ENCODE data around the gene TNN. TPM values are rescaled to one million over a fixed set of nuclear protein-coding genes. Genes with fewer than 3 reads are reported as not detected.

Gene TNN
- total RNA-seq, 4 donors from 2014 or later: 5.9 TPM; not detected in 3

DNA sequence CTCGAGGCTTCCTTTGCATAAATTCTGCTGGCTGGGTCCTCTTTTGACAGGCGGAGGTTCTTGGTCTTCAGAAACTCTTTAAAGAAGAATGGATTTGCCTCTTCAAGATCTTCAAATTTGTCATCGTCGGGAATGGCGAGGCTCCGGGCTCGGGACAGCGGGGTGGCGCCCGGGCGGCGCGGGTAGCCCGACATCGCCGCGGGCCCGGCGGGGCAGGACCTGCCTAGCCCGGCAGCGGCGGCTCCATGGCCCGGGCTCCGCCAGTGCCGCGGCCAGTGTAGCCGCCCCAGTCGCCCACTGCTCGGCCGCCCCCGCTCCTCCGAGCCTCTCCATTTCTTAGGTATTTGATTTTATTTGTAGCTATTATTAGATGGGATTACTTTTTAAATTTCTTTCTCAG lies 22.1 kb upstream of the TNN start:
- intact Hi-C loops (cut with DNase I; ENCODE audit: low total_unique reads): no loop called here
- no peaks in the 10 kb centered on the region for H3K36me3 ChIP-seq
- TF ChIP-seq, protein P1, sequence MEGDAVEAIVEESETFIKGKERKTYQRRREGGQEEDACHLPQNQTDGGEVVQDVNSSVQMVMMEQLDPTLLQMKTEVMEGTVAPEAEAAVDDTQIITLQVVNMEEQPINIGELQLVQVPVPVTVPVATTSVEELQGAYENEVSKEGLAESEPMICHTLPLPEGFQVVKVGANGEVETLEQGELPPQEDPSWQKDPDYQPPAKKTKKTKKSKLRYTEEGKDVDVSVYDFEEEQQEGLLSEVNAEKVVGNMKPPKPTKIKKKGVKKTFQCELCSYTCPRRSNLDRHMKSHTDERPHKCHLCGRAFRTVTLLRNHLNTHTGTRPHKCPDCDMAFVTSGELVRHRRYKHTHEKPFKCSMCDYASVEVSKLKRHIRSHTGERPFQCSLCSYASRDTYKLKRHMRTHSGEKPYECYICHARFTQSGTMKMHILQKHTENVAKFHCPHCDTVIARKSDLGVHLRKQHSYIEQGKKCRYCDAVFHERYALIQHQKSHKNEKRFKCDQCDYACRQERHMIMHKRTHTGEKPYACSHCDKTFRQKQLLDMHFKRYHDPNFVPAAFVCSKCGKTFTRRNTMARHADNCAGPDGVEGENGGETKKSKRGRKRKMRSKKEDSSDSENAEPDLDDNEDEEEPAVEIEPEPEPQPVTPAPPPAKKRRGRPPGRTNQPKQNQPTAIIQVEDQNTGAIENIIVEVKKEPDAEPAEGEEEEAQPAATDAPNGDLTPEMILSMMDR (IDR thresholded peaks at IDR 0.05): no peak
- TF ChIP-seq POLR2A (IDR thresholded peaks at IDR 0.05): no peak
- no peaks in the 10 kb centered on the region for H3K9me3 ChIP-seq
- no peaks in the 10 kb centered on the region for H3K27me3 ChIP-seq
- no peak overlapping the region for H3K4me3 ChIP-seq
- no peak for DNase-seq
- H3K4me1 ChIP-seq: no peaks in the 10 kb centered on the region
- no peak overlapping the region for H3K27ac ChIP-seq

DNA sequence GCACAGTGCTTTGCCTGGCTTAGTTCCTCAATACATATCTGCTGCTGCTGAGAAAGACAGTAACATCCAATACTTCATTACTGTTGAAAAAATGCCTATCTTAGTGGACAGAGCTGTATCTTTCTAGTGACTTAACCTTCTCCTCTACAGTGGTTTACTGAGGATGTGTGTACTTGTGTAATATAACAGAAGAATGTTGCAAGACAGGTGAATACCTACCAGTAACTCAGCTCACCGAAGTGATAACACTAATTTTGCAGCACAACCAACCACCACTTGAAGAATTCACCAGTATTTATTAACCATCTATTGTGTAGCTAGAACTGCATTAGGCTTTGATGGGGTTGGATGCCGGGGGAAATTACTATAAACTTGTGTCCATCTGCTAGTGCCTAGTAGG lies 16.6 kb upstream of the TNN start:
- H3K9me3 ChIP-seq: no peaks in the 10 kb centered on the region
- intact Hi-C loops (cut with DNase I; ENCODE audit: low total_unique reads): no loop called here
- no peaks in the 10 kb centered on the region for H3K4me1 ChIP-seq
- no peak for DNase-seq
- H3K4me3 ChIP-seq: no peak overlapping the region
- no peaks in the 10 kb centered on the region for H3K36me3 ChIP-seq
- TF ChIP-seq POLR2A (IDR thresholded peaks at IDR 0.05): no peak
- no peak overlapping the region for H3K27ac ChIP-seq
- H3K27me3 ChIP-seq: no peaks in the 10 kb centered on the region

DNA sequence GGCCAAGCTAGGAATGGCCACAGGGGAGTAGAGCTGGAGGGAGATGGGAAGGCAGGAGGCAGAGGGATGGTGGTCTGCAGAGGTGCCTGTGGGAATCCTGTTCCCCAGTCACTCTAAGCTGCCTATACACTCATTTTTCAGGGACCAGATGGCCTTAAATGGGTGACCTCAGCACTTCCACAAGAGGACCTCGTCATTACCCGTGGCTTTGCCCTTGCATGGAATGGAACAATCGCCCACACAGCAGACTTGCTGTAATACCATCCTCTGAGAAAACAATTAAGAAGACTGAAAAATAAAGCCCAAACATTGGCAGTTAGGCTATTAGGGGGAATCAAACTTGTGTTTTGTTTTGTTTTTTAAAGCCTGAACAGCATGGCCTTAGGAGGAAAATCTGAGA lies 12.9 kb upstream of the TNN start:
- H3K4me3 ChIP-seq: no peak overlapping the region
- intact Hi-C loops (cut with DNase I; ENCODE audit: low total_unique reads): no loop called here
- H3K27me3 ChIP-seq: no peaks in the 10 kb centered on the region
- H3K36me3 ChIP-seq: no peaks in the 10 kb centered on the region
- H3K27ac ChIP-seq: no peak overlapping the region
- DNase-seq: no peak
- no peaks in the 10 kb centered on the region for H3K9me3 ChIP-seq
- TF ChIP-seq, protein P1 (IDR thresholded peaks at IDR 0.05): no peak
- no peak for TF ChIP-seq POLR2A (IDR thresholded peaks at IDR 0.05)
- no peaks in the 10 kb centered on the region for H3K4me1 ChIP-seq

DNA sequence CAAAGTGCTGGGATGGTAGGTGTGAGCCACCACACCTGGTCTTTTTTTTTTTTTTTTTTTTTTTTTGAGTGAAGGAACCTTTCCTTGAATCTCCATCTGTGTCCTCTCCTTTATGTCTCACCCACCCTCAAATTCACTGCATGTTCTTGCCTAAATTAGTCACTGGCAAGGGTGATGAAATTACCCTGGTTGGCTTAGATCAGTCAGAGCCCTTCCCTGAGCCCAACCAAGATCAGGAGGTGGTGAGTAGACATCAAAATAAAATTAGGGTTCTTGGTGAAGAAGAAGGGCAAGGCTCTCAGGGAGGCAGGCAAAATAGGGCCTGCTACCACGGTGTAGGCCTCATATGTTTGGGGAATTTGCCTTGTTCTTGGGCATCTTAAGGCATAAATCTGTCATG lies 5.3 kb upstream of the TNN start:
- H3K9me3 ChIP-seq: no peaks in the 10 kb centered on the region
- H3K27ac ChIP-seq: no peak overlapping the region
- DNase-seq: no peak
- H3K4me1 ChIP-seq: no peaks in the 10 kb centered on the region
- H3K27me3 ChIP-seq: no peaks in the 10 kb centered on the region
- intact Hi-C loops (cut with DNase I; ENCODE audit: low total_unique reads): no loop called here
- H3K36me3 ChIP-seq: no peaks in the 10 kb centered on the region
- H3K4me3 ChIP-seq: no peak overlapping the region
- TF ChIP-seq POLR2A (IDR thresholded peaks at IDR 0.05): no peak
- TF ChIP-seq, protein P1 (IDR thresholded peaks at IDR 0.05): no peak

DNA sequence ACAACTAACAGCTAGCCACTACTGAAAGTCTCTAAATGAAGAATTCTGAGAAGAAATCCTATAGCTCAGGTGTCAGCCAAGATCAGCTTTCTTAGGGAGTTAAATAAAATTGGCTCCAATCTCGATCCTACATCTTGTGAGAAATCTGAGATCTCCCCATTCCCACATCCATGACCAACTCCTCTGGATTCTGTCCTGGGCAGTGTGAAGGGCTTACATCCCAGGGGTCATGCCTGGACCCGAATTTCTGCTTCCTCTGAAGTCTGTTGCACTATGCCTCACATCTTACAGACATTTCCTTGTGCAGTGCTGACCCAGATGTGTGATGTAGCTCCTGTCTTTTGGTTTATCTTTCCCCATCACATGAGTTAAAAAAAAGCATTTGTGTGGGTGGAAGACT lies 4.8 kb upstream of the TNN start:
- Histone ChIP-seq H3K4me3 (no peak overlapping the region), H3K9me3 (no peaks in the 10 kb centered on the region), H3K27ac (no peak overlapping the region), H3K36me3 (no peaks in the 10 kb centered on the region), H3K4me1 (no peaks in the 10 kb centered on the region), H3K27me3 (no peaks in the 10 kb centered on the region)
- TF ChIP-seq, protein P1 (IDR thresholded peaks at IDR 0.05): no peak
- TF ChIP-seq POLR2A (IDR thresholded peaks at IDR 0.05): no peak
- DNase-seq: no peak
- intact Hi-C loops (cut with DNase I; ENCODE audit: low total_unique reads): no loop called here

DNA sequence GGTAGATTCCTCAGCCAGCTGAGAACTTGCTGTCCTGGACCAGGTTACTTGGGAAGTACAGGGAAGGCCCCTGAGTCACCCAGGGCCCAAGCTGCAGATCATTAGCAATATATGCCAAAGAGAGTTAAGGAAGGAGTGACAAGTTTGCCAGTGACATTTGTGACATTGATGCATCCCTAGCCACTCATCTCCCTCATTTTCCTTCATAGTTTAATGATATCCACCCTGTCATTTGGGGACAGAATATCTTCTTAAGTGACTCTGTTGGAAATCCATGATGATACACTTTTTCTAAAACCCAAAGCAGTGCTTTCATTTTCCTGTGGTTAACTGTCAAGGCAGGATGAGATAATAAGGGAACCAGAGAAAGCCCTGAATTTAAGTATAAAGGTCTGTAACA lies 3.2 kb downstream of the TNN start:
- H3K4me3 ChIP-seq: no peak overlapping the region
- no peaks in the 10 kb centered on the region for H3K27me3 ChIP-seq
- intact Hi-C loops (cut with DNase I; ENCODE audit: low total_unique reads): no loop called here
- H3K4me1 ChIP-seq: no peaks in the 10 kb centered on the region
- H3K36me3 ChIP-seq: no peaks in the 10 kb centered on the region
- no peaks in the 10 kb centered on the region for H3K9me3 ChIP-seq
- no peak overlapping the region for H3K27ac ChIP-seq
- TF ChIP-seq, protein P1 (IDR thresholded peaks at IDR 0.05): no peak
- no peak for DNase-seq
